ENCODE data around the gene BPI.
"Not testable (repeated sequence)": the region's sequence is repeated elsewhere in the genome, so short reads cannot be mapped to it uniquely, and the experiment has no call there.

The BPI gene

GRCh38 chr20:38357653-38358207 is 53.8 kb downstream of the BPI start:
- peak; percentile 71 for DNase-seq (ENCODE audit: low spot score)
- FAIRE-seq, result peak; percentile 74

- FAIRE-seq (no peak), DNase-seq (ENCODE audit: low spot score) (no peak)
Observed at GRCh38 chr20:38358556-38358955, 54.6 kb downstream of the BPI start.

- DNase-seq (ENCODE audit: low spot score) (no peak), FAIRE-seq (no peak)
Observed at GRCh38 chr20:38363004-38363747, 59.2 kb downstream of the BPI start.

- FAIRE-seq (no peak), DNase-seq (ENCODE audit: low spot score) (no peak)
Observed at GRCh38 chr20:38369389-38369788, 65.4 kb downstream of the BPI start.

- DNase-seq (ENCODE audit: low spot score) (no peak), FAIRE-seq (no peak)
Observed at GRCh38 chr20:38372806-38373205, 68.8 kb downstream of the BPI start.

- no peak for DNase-seq (ENCODE audit: low spot score)
- no peak for FAIRE-seq
Observed at GRCh38 chr20:38373231-38373867, 69.4 kb downstream of the BPI start.

- FAIRE-seq (no peak), DNase-seq (ENCODE audit: low spot score) (no peak)
Observed at GRCh38 chr20:38373898-38374297, 69.9 kb downstream of the BPI start.

- FAIRE-seq, result no peak
- DNase-seq (ENCODE audit: low spot score), result no peak
Observed at GRCh38 chr20:38377039-38377685, 73.2 kb downstream of the BPI start.

- not testable (repeated sequence) for DNase-seq (ENCODE audit: low spot score); FAIRE-seq
Observed at GRCh38 chr20:38377838-38378237, 73.9 kb downstream of the BPI start.

- no peak for FAIRE-seq
- no peak for DNase-seq (ENCODE audit: low spot score)
Observed at GRCh38 chr20:38383147-38383546, 79.2 kb downstream of the BPI start.

GRCh38 chr20:38386004-38386403 is 82.0 kb downstream of the BPI start:
- no peak for FAIRE-seq

GRCh38 chr20:38386851-38387250 is 82.9 kb downstream of the BPI start:
- FAIRE-seq (no peak), DNase-seq (ENCODE audit: low spot score) (no peak)

More at GRCh38 chr20:38386004-38386403, 82.0 kb downstream of the BPI start:
- no peak for DNase-seq (ENCODE audit: low spot score)

Measured in RCC 7860 (cell line).